Gastrocnemius medialis (tissue), 4 donors: Measurements from ENCODE around the gene METTL15.

Experiments used
- CTCF ChIP-seq, 5 experiments: fragments of 450-650 bp in 3 of 5; fragments of 200-600 bp in 2 of 5; sonication (generic) in 2 of 5; IDR thresholded peaks in 4 of 5; conservative IDR thresholded peaks in 1 of 5; 1 replicate in 4 of 5; 2 replicates in 1 of 5; pipeline ENCODE4 v1.5.1; 2016 to 2019; ENCODE audit warnings: antibody characterized with exemption in 5 of 5, mild to moderate bottlenecking in 3 of 5, moderate library complexity in 3 of 5
- POLR2A ChIP-seq, 2 donors: fragments of 450-650 bp; IDR thresholded peaks; one replicate each; pipeline ENCODE4 v1.6.1; 2017; ENCODE audit warnings: antibody characterized with exemption in 2 of 2, mild to moderate bottlenecking in 2 of 2, moderate library complexity in 2 of 2

- no peak for TF ChIP-seq CTCF (IDR thresholded peaks at IDR 0.05 in 4 of 5, conservative IDR thresholded peaks at IDR 0.05 in 1 of 5)
- TF ChIP-seq POLR2A (IDR thresholded peaks at IDR 0.05), result no peak
Observed at GRCh38 chr11:28296426-28296825, 188.2 kb downstream of the METTL15 start.
